Endodermal cell (in vitro differentiated cells): ENCODE results near the gene HACL1. TPM values are rescaled to one million over a fixed set of nuclear protein-coding genes. Genes with fewer than 3 reads are reported as not detected.

Source experiments
- DNase-seq: peaks from one replicate; pipeline ENCODE4 v3.0.0-alpha.2; 2017
- H3K27ac ChIP-seq: 2 replicates; pipeline ENCODE4 v1.5.1; 2013; ENCODE audit warnings: mild to moderate bottlenecking, low read depth, low read length, moderate library complexity
- H3K27me3 ChIP-seq: 2 replicates; pipeline ENCODE4 v1.6.1; 2013; ENCODE audit warnings: mild to moderate bottlenecking, low read length, moderate library complexity; ENCODE audit not compliant: insufficient read depth, control insufficient read depth, poor library complexity, severe bottlenecking
- H3K36me3 ChIP-seq: 2 replicates; pipeline ENCODE4 v1.7.0; 2013; ENCODE audit warnings: mild to moderate bottlenecking, low read length, moderate library complexity; ENCODE audit not compliant: control insufficient read depth, insufficient read depth
- H3K4me1 ChIP-seq: one replicate; pipeline ENCODE4 v1.7.0; 2013; ENCODE audit warnings: low read length; ENCODE audit not compliant: control insufficient read depth, insufficient read depth
- H3K4me3 ChIP-seq: 2 replicates; pipeline ENCODE4 v1.5.1; 2013; ENCODE audit warnings: mild to moderate bottlenecking, low read length, moderate library complexity
- H3K9ac ChIP-seq: 2 replicates; pipeline ENCODE4 v1.6.1; 2013; ENCODE audit warnings: mild to moderate bottlenecking, low read length, moderate library complexity; ENCODE audit not compliant: poor library complexity, severe bottlenecking; ENCODE audit errors: extremely low read depth
- H3K9me3 ChIP-seq: 2 replicates; pipeline ENCODE4 v1.6.1; 2013; ENCODE audit warnings: mild to moderate bottlenecking, low read length, moderate library complexity; ENCODE audit not compliant: control insufficient read depth
- H3K27ac Mint-ChIP-seq: 2 replicates; pipeline ENCODE4 v1.8.0; 2020; ENCODE audit warnings: mixed read lengths
- H3K27me3 Mint-ChIP-seq: 2 replicates; pipeline ENCODE4 v1.8.0; 2021; ENCODE audit warnings: mild to moderate bottlenecking, mixed read lengths; ENCODE audit not compliant: insufficient read depth
- H3K36me3 Mint-ChIP-seq: 2 replicates; pipeline ENCODE4 v1.8.0; 2020; ENCODE audit warnings: low read depth, mixed read lengths
- H3K4me1 Mint-ChIP-seq: 2 replicates; pipeline ENCODE4 v1.8.0; 2020; ENCODE audit warnings: mixed read lengths
- H3K4me3 Mint-ChIP-seq: 2 replicates; pipeline ENCODE4 v1.8.0; 2020; ENCODE audit warnings: mild to moderate bottlenecking, moderate library complexity, mixed read lengths
- H3K9me3 Mint-ChIP-seq: 2 replicates; pipeline ENCODE4 v1.8.0; 2020; ENCODE audit warnings: mild to moderate bottlenecking, mixed read lengths
- WGBS, 2 experiments: methylation state at CpG; one replicate each; pipeline versions ENCODE4 v1.1.5 to v1.1.7; 2013; ENCODE audit warnings: missing lambda C conversion rate in 2 of 2, mixed read lengths in 1 of 2; ENCODE audit not compliant: insufficient coverage in 1 of 2, insufficient read length in 1 of 2; 5-methylcytosine and 5-hydroxymethylcytosine counted together
- total RNA-seq, 2 donors: library from RNA; stranded (reverse); fragmentation: NEBNext Ultra II Directional in 1 of 2; extraction: Animal tissue kit (Norgen Biotek cat#: 25700) in 1 of 2; gene quantifications; 2 replicates in 1 of 2; 3 replicates in 1 of 2; pipeline ENCODE4 v1.2.1, GENCODE V29; 2021
- TF ChIP-seq, protein P1 (sequence below): fragments of 200-600 bp; sonication (generic); conservative IDR thresholded peaks from 2 replicates; pipeline ENCODE4 v1.5.0; 2021; ENCODE audit warnings: antibody characterized with exemption, mild to moderate bottlenecking

HACL1 gene
- total RNA-seq, 2 donors from 2014 or later: 39.4 to 41.8 TPM

DNA sequence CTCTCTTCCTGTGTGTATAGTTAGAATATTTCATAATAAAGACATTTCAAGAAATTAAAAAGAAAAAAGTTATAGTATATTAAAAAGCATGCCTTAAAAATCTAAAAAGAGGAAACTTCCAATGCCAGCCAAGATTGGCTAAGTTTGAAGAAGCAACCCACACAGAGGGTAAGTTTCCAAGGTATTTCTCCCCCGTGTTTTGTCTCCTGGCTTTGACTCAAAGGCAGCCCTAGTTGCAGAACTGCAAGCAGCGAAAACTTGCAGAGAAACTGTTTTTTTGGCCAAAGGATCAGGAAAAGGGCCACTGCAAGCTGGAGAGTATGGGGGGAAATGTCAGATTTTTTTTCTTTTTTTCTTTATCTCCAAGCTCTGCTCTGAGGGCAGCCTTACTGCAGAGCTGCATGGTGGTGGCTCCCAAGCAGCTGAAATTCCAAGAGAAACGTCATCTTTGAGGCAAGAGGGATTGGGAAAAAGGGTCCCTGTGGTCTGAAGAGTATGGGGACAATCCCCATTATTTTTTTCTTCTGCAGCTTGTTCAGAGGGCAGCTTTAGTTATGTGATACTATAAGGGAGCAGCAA is 23.0 kb downstream of the HACL1 start:
- Histone ChIP-seq H3K27ac (no peak overlapping the region), H3K36me3 (peaks cover 54% of the 10 kb centered on the region), H3K27me3 (no peaks in the 10 kb centered on the region), H3K4me3 (no peak overlapping the region), H3K4me1 (no peaks in the 10 kb centered on the region), H3K9ac (no peak overlapping the region), H3K9me3 (no peaks in the 10 kb centered on the region)
- H3K27ac Mint-ChIP-seq: peak overlapping the region; percentile 36
- no peaks in the 10 kb centered on the region for H3K4me1 Mint-ChIP-seq
- WGBS, 2 experiments: 94 to 95% methylated on average over 2 to 3 of the region's 3 CpGs
- no peaks in the 10 kb centered on the region for H3K27me3 Mint-ChIP-seq
- peaks cover 41% of the 10 kb centered on the region for H3K36me3 Mint-ChIP-seq
- H3K4me3 Mint-ChIP-seq: no peak overlapping the region
- TF ChIP-seq, protein P1, sequence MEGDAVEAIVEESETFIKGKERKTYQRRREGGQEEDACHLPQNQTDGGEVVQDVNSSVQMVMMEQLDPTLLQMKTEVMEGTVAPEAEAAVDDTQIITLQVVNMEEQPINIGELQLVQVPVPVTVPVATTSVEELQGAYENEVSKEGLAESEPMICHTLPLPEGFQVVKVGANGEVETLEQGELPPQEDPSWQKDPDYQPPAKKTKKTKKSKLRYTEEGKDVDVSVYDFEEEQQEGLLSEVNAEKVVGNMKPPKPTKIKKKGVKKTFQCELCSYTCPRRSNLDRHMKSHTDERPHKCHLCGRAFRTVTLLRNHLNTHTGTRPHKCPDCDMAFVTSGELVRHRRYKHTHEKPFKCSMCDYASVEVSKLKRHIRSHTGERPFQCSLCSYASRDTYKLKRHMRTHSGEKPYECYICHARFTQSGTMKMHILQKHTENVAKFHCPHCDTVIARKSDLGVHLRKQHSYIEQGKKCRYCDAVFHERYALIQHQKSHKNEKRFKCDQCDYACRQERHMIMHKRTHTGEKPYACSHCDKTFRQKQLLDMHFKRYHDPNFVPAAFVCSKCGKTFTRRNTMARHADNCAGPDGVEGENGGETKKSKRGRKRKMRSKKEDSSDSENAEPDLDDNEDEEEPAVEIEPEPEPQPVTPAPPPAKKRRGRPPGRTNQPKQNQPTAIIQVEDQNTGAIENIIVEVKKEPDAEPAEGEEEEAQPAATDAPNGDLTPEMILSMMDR: no peak
- no peak for DNase-seq
- no peaks in the 10 kb centered on the region for H3K9me3 Mint-ChIP-seq

DNA sequence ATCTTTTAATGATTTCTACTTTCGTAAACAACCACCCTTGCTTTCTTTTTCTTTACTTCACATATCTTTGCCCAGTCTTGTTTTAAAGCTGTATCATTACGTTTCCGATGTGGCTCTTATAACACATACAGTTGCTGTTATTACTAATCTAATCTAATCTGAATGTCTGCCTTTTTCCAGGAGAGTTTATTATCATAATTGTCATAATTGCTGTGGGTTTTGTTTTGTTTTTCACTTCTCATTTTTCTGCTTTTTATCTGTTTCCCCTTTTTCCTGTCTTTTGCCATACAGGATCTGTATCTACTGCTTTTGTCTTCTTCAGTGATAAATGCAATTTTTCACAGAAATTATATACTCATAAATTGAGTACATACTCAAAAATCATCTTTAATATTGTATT is 24.9 kb downstream of the HACL1 start:
- Histone ChIP-seq H3K36me3 (peaks cover 52% of the 10 kb centered on the region), H3K27me3 (no peaks in the 10 kb centered on the region), H3K9me3 (no peaks in the 10 kb centered on the region), H3K4me3 (no peak overlapping the region), H3K4me1 (peaks cover 7% of the 10 kb centered on the region), H3K9ac (no peak overlapping the region), H3K27ac (no peak overlapping the region)
- peaks cover 8% of the 10 kb centered on the region for H3K4me1 Mint-ChIP-seq
- H3K27me3 Mint-ChIP-seq: no peaks in the 10 kb centered on the region
- TF ChIP-seq, protein P1: no peak
- H3K36me3 Mint-ChIP-seq: peaks cover 42% of the 10 kb centered on the region
- no peak overlapping the region for H3K4me3 Mint-ChIP-seq
- H3K9me3 Mint-ChIP-seq: no peaks in the 10 kb centered on the region
- no peak for DNase-seq
- no peak overlapping the region for H3K27ac Mint-ChIP-seq
- 83 to 97% methylated on average over 1 to 3 of the region's 3 CpGs for WGBS, 2 experiments

DNA sequence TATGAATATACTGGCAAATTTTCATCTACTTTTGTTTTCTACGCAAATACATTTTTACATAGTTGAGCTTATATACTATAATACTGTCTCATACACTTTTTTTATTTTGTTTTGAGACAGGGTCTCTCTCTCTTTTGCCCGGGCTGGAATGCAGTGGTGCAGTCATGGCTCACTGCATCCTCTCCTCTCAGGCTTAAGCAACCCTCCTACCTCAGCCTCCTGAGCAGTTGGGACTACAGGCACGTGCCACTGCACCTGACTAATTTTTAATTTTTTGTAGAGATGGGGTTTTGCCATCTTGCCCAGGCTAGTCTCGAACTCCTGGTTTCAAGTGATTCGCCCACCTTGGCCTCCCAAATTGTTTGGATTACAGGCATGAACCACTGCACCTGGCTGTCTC is 25.9 kb downstream of the HACL1 start:
- peaks cover 7% of the 10 kb centered on the region for H3K4me1 ChIP-seq
- no peaks in the 10 kb centered on the region for H3K9me3 Mint-ChIP-seq
- no peaks in the 10 kb centered on the region for H3K27me3 ChIP-seq
- no peak overlapping the region for H3K27ac ChIP-seq
- H3K36me3 Mint-ChIP-seq: peaks cover 44% of the 10 kb centered on the region
- H3K4me1 Mint-ChIP-seq: peaks cover 8% of the 10 kb centered on the region
- H3K9me3 ChIP-seq: no peaks in the 10 kb centered on the region
- no peaks in the 10 kb centered on the region for H3K27me3 Mint-ChIP-seq
- no peak overlapping the region for H3K4me3 Mint-ChIP-seq
- no peak overlapping the region for H3K27ac Mint-ChIP-seq
- 94 to 100% methylated on average over 2 to 5 of the region's 5 CpGs for WGBS, 2 experiments
- TF ChIP-seq, protein P1: no peak
- DNase-seq: no peak
- H3K36me3 ChIP-seq: peaks cover 56% of the 10 kb centered on the region
- no peak overlapping the region for H3K4me3 ChIP-seq
- no peak overlapping the region for H3K9ac ChIP-seq
